ENCODE data around the gene RHBDD2.
"Not testable (repeated sequence)": the region's sequence is repeated elsewhere in the genome, so short reads cannot be mapped to it uniquely, and the experiment has no call there.

The RHBDD2 gene

GRCh38 chr7:75864251-75864650, 14.6 kb upstream of the RHBDD2 start:
- DNase-seq, result peak in 1 of 10 donors; percentile 40
- intact Hi-C loops (cut with DNase I), result not testable (repeated sequence)

GRCh38 chr7:75866114-75866488, 12.7 kb upstream of the RHBDD2 start:
- intact Hi-C loops (cut with DNase I), result loop anchor here (1.0 kb wide), 1 partner anchor 154 kb away; no protein-coding TSS in a partner anchor
- DNase-seq, result no peak

GRCh38 chr7:75866489-75867389, 12.1 kb upstream of the RHBDD2 start:
- peak in 9 of 10 donors; percentile 22 to 91 (median 62) for DNase-seq
- intact Hi-C loops (cut with DNase I), result loop anchor here (1.0 kb wide), 1 partner anchor 154 kb away; no protein-coding TSS in a partner anchor

GRCh38 chr7:75867390-75867717, 11.5 kb upstream of the RHBDD2 start:
- intact Hi-C loops (cut with DNase I), result no loop called here
- DNase-seq, result no peak

GRCh38 chr7:75868153-75868552, 10.7 kb upstream of the RHBDD2 start:
- peak in 1 of 10 donors; percentile 22 for DNase-seq
- intact Hi-C loops (cut with DNase I), result no loop called here

- peak in 1 of 10 donors; percentile 17 for DNase-seq
- intact Hi-C loops (cut with DNase I), result no loop called here
Observed at GRCh38 chr7:75869776-75870379, 9.0 kb upstream of the RHBDD2 start.

GRCh38 chr7:75870557-75871161, 8.2 kb upstream of the RHBDD2 start:
- intact Hi-C loops (cut with DNase I), result no loop called here
- peak in 2 of 10 donors; percentile 14 to 38 for DNase-seq

GRCh38 chr7:75872073-75872782, 6.6 kb upstream of the RHBDD2 start:
- DNase-seq, result no peak
- intact Hi-C loops (cut with DNase I), result no loop called here

- intact Hi-C loops (cut with DNase I), result not testable (repeated sequence)
- DNase-seq, result peak in 1 of 10 donors; percentile 4
Observed at GRCh38 chr7:75874180-75874579, 4.7 kb upstream of the RHBDD2 start.

GRCh38 chr7:75875113-75876080, 3.4 kb upstream of the RHBDD2 start:
- DNase-seq, result no peak
- intact Hi-C loops (cut with DNase I), result loop anchor here (5.0 kb wide), 1 partner anchor 117 kb away; the partner anchor contains the start of gene TMEM120A

GRCh38 chr7:75876126-75876881, 2.5 kb upstream of the RHBDD2 start:
- DNase-seq, result no peak
- intact Hi-C loops (cut with DNase I), result loop anchor here (5.0 kb wide), 1 partner anchor 116 kb away; the partner anchor contains the start of gene TMEM120A

- peak in 1 of 10 donors; percentile 17 for DNase-seq
- intact Hi-C loops (cut with DNase I), result loop anchor here (2.0 to 5.0 kb wide), 2 partner anchors 36 to 114 kb away; partner anchors contain the start of genes POR and TMEM120A
Observed at GRCh38 chr7:75878312-75878768, 494 bp upstream of the RHBDD2 start.

- intact Hi-C loops (cut with DNase I), result loop anchor here (2.0 to 5.0 kb wide), 2 partner anchors 35 to 113 kb away; partner anchors contain the start of genes POR and TMEM120A
- no peak for DNase-seq
Observed at GRCh38 chr7:75879771-75880184, 944 bp downstream of the RHBDD2 start.

GRCh38 chr7:75880242-75880641, 1.4 kb downstream of the RHBDD2 start:
- no peak for DNase-seq
- intact Hi-C loops (cut with DNase I), result no loop called here

GRCh38 chr7:75881436-75882095, 2.7 kb downstream of the RHBDD2 start:
- intact Hi-C loops (cut with DNase I), result no loop called here
- DNase-seq, result peak in 1 of 10 donors; percentile 82

GRCh38 chr7:75883265-75883824, 4.5 kb downstream of the RHBDD2 start:
- intact Hi-C loops (cut with DNase I), result not testable (repeated sequence)

GRCh38 chr7:75884476-75884875, 5.6 kb downstream of the RHBDD2 start:
- DNase-seq, result no peak
- intact Hi-C loops (cut with DNase I), result no loop called here

More at GRCh38 chr7:75883265-75883824, 4.5 kb downstream of the RHBDD2 start:
- not testable (repeated sequence) for DNase-seq
